ENCODE results near the gene CYB561.

Gene CYB561

DNA sequence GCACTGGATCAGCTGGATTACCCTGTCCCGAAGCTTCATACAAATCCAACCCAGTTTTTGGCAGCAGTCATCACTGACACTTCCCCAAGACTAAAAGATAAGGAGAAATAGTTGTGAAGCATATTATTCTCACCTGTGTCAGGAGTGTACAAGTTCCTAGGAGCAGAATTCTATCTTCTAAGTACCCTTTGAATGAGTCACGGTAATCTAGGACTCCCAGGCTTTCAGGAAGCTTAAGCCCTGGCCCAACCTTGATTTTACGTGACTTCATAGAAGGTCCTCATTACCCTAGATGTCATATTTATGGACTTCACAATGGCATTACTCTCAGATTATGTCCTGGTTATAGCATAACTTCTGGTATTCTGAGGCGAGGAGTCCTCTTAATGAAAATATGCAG lies 31.9 kb downstream of the CYB561 start:
- no peak overlapping the region for H4K8ac ChIP-seq (ENCODE audit: low read length)
- no peak overlapping the region for H2BK5ac ChIP-seq (ENCODE audit: low read depth, low read length, poor library complexity, severe bottlenecking)
- no peak overlapping the region for H3K27ac ChIP-seq (ENCODE audit: low read length, poor library complexity, severe bottlenecking)
- no peak overlapping the region for H2BK12ac ChIP-seq (ENCODE audit: low read length in 2 of 2)
- H3K4me2 ChIP-seq (ENCODE audit: low read length, poor library complexity, severe bottlenecking) = no peak overlapping the region
- H3K27me3 ChIP-seq (ENCODE audit: control insufficient read depth in 1 of 2, insufficient read depth in 1 of 2, low read length in 2 of 2) = no peaks in the 10 kb centered on the region
- H3K4me1 ChIP-seq (ENCODE audit: control insufficient read depth, insufficient read depth, low read depth, low read length) = no peaks in the 10 kb centered on the region
- no peak overlapping the region for H2AFZ ChIP-seq (ENCODE audit: low read depth, low read length)
- no peak overlapping the region for H2BK15ac ChIP-seq (ENCODE audit: low read depth, poor library complexity, severe bottlenecking)
- H3K23ac ChIP-seq (ENCODE audit: low read length in 2 of 2) = no peak overlapping the region
- 92% methylated on average over 2 of the region's 4 CpGs for WGBS
- no peak overlapping the region for H3K4me3 ChIP-seq (ENCODE audit: insufficient read depth in 1 of 2, low read depth in 1 of 2, low read length in 2 of 2)
- H2BK120ac ChIP-seq (ENCODE audit: low read depth, low read length) = no peak overlapping the region
- H3K9ac ChIP-seq (ENCODE audit: low read length) = no peak overlapping the region
- H3K79me1 ChIP-seq (replicated peaks; ENCODE audit: low read length, poor library complexity, severe bottlenecking) = peaks cover 8% of the 10 kb centered on the region
- no peak overlapping the region for H3K4ac ChIP-seq (ENCODE audit: low read depth in 1 of 2, low read length in 2 of 2)
- H3K18ac ChIP-seq (ENCODE audit: low read depth in 1 of 2, low read length in 2 of 2) = no peak overlapping the region
- H2AK5ac ChIP-seq (ENCODE audit: low read length, severe bottlenecking) = no peak overlapping the region
- peaks cover 58 to 95% of the 10 kb centered on the region in 2 experiments for H3K36me3 ChIP-seq (ENCODE audit: control insufficient read depth in 1 of 2, insufficient read depth in 2 of 2, low read depth in 1 of 2, low read length in 2 of 2)
- H3K14ac ChIP-seq (ENCODE audit: low read length in 2 of 2) = no peak overlapping the region
- no peak overlapping the region for H4K91ac ChIP-seq (ENCODE audit: low read length)
- H3K9me3 ChIP-seq (ENCODE audit: control insufficient read depth, low read length) = no peaks in the 10 kb centered on the region
- DNase-seq = no peak

DNA sequence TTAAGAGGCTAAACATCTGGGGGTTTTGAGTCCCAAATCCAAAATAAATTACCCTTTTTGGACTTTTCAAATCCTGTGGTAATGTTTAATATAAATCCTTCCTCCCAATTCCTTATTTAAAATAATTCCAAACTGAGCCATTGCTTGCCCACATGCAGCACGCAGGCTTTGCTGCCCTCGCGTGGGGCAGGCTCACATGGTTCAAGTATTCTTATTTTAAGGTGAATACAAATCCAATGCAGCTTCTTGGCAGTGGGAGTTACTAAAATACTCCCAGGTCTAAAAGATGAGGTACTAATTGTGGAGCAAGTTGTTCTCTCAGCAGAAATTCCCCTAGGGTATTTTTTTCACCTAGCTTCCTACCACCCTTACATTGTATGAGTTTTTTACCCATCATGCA lies 33.0 kb downstream of the CYB561 start:
- H3K4ac ChIP-seq (ENCODE audit: low read depth in 1 of 2, low read length in 2 of 2) = no peak overlapping the region

DNA sequence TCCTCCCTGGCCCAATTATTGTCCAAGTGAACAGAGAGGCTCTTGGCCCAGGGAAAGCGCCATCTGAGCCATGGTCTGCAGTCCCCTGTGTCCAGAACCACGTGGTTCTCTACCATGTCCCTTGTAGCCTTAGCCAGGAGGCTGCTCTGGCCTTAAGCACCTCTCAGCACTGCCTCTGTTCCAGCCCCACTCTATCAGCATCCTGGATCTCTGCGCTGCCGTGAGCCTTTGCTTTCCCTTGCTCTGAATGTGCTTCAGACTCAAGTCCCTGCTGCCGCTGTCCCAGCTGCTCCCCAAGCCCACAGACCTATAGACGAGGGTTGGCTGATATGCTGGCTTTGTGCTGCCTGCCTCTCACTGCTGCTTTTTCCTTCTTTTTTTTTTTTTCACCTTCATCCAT lies 33.9 kb downstream of the CYB561 start:
- 84% methylated on average over 6 of the region's 6 CpGs for WGBS

More for the DNA sequence above, 33.0 kb downstream of the CYB561 start:
- H2BK5ac ChIP-seq (ENCODE audit: low read depth, low read length, poor library complexity, severe bottlenecking) = no peak overlapping the region
- peaks cover 52 to 94% of the 10 kb centered on the region in 2 experiments for H3K36me3 ChIP-seq (ENCODE audit: control insufficient read depth in 1 of 2, insufficient read depth in 2 of 2, low read depth in 1 of 2, low read length in 2 of 2)
- H3K4me3 ChIP-seq (ENCODE audit: insufficient read depth in 1 of 2, low read depth in 1 of 2, low read length in 2 of 2) = no peak overlapping the region
- H2BK120ac ChIP-seq (ENCODE audit: low read depth, low read length) = no peak overlapping the region
- H2BK15ac ChIP-seq (ENCODE audit: low read depth, poor library complexity, severe bottlenecking) = no peak overlapping the region
- no peak for DNase-seq
- H2BK12ac ChIP-seq (ENCODE audit: low read length in 2 of 2) = no peak overlapping the region
- H4K8ac ChIP-seq (ENCODE audit: low read length) = no peak overlapping the region
- no peak overlapping the region for H4K91ac ChIP-seq (ENCODE audit: low read length)
- no peak overlapping the region for H2AK5ac ChIP-seq (ENCODE audit: low read length, severe bottlenecking)
- H3K18ac ChIP-seq (ENCODE audit: low read depth in 1 of 2, low read length in 2 of 2) = no peak overlapping the region
- H3K14ac ChIP-seq (ENCODE audit: low read length in 2 of 2) = no peak overlapping the region
- H3K9ac ChIP-seq (ENCODE audit: low read length) = no peak overlapping the region
- H3K9me3 ChIP-seq (ENCODE audit: control insufficient read depth, low read length) = no peaks in the 10 kb centered on the region
- 94% methylated on average over 3 of the region's 3 CpGs for WGBS
- no peaks in the 10 kb centered on the region for H3K4me1 ChIP-seq (ENCODE audit: control insufficient read depth, insufficient read depth, low read depth, low read length)
- H3K4me2 ChIP-seq (ENCODE audit: low read length, poor library complexity, severe bottlenecking) = no peak overlapping the region
- H3K79me1 ChIP-seq (replicated peaks; ENCODE audit: low read length, poor library complexity, severe bottlenecking) = peaks cover 9% of the 10 kb centered on the region
- H2AFZ ChIP-seq (ENCODE audit: low read depth, low read length) = no peak overlapping the region
- no peaks in the 10 kb centered on the region for H3K27me3 ChIP-seq (ENCODE audit: control insufficient read depth in 1 of 2, insufficient read depth in 1 of 2, low read length in 2 of 2)
- H3K23ac ChIP-seq (ENCODE audit: low read length in 2 of 2) = no peak overlapping the region
- H3K27ac ChIP-seq (ENCODE audit: low read length, poor library complexity, severe bottlenecking) = no peak overlapping the region

DNA sequence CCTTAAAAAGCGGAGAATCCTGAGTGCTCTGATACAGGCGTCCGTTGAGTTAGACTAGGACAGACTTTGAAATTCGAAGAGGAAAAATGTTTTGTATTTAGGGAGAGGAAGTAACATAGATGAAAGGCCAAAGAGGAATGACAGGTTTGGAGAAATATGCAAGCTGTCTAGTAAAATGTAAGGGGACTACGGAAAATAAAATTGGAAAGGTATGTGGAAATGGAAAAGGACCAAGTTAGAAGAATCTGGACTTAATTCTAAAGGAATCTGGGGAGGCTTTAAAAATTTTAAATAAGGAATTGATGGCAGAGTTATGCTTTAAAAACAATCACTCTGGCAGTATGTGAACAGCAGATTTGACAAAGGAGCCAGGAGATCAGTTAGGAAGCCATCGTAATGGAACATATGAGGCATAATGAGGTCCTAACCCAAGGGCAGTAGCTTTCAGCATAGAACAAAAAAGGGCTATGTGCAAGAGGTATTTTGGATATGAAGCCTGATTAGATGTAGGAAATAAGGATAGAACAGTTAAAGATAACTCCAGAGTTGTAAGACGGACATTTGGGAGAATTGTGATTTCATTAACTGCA lies 38.3 kb downstream of the CYB561 start:
- no peak overlapping the region for H3K27ac ChIP-seq (ENCODE audit: low read length, poor library complexity, severe bottlenecking)
- WGBS = 94% methylated on average over 7 of the region's 7 CpGs

More for the DNA sequence above, 33.9 kb downstream of the CYB561 start:
- no peak overlapping the region for H4K91ac ChIP-seq (ENCODE audit: low read length)
- H2AFZ ChIP-seq (ENCODE audit: low read depth, low read length) = no peak overlapping the region
- H3K9me3 ChIP-seq (ENCODE audit: control insufficient read depth, low read length) = no peaks in the 10 kb centered on the region
- no peak overlapping the region for H3K18ac ChIP-seq (ENCODE audit: low read depth in 1 of 2, low read length in 2 of 2)
- H3K4ac ChIP-seq (ENCODE audit: low read depth in 1 of 2, low read length in 2 of 2) = no peak overlapping the region
- peaks cover 46 to 94% of the 10 kb centered on the region in 2 experiments for H3K36me3 ChIP-seq (ENCODE audit: control insufficient read depth in 1 of 2, insufficient read depth in 2 of 2, low read depth in 1 of 2, low read length in 2 of 2)
- H2BK5ac ChIP-seq (ENCODE audit: low read depth, low read length, poor library complexity, severe bottlenecking) = no peak overlapping the region
- H3K9ac ChIP-seq (ENCODE audit: low read length) = no peak overlapping the region
- H4K8ac ChIP-seq (ENCODE audit: low read length) = no peak overlapping the region
- no peak overlapping the region for H3K4me2 ChIP-seq (ENCODE audit: low read length, poor library complexity, severe bottlenecking)
- no peak overlapping the region for H2AK5ac ChIP-seq (ENCODE audit: low read length, severe bottlenecking)
- H3K4me3 ChIP-seq (ENCODE audit: insufficient read depth in 1 of 2, low read depth in 1 of 2, low read length in 2 of 2) = no peak overlapping the region
- H2BK12ac ChIP-seq (ENCODE audit: low read length in 2 of 2) = no peak overlapping the region
- no peaks in the 10 kb centered on the region for H3K4me1 ChIP-seq (ENCODE audit: control insufficient read depth, insufficient read depth, low read depth, low read length)
- DNase-seq = no peak
- H3K27me3 ChIP-seq (ENCODE audit: control insufficient read depth in 1 of 2, insufficient read depth in 1 of 2, low read length in 2 of 2) = no peaks in the 10 kb centered on the region
- H2BK15ac ChIP-seq (ENCODE audit: low read depth, poor library complexity, severe bottlenecking) = no peak overlapping the region
- no peak overlapping the region for H2BK120ac ChIP-seq (ENCODE audit: low read depth, low read length)
- H3K79me1 ChIP-seq (replicated peaks; ENCODE audit: low read length, poor library complexity, severe bottlenecking) = peaks cover 9% of the 10 kb centered on the region
- H3K14ac ChIP-seq (ENCODE audit: low read length in 2 of 2) = no peak overlapping the region
- no peak overlapping the region for H3K23ac ChIP-seq (ENCODE audit: low read length in 2 of 2)
- no peak overlapping the region for H3K27ac ChIP-seq (ENCODE audit: low read length, poor library complexity, severe bottlenecking)

More for the DNA sequence above, 38.3 kb downstream of the CYB561 start:
- Histone ChIP-seq H3K18ac (ENCODE audit: low read depth in 1 of 2, low read length in 2 of 2) (no peak overlapping the region), H3K9me3 (ENCODE audit: control insufficient read depth, low read length) (no peaks in the 10 kb centered on the region), H3K4me2 (ENCODE audit: low read length, poor library complexity, severe bottlenecking) (no peak overlapping the region), H3K36me3 (ENCODE audit: control insufficient read depth in 1 of 2, insufficient read depth in 2 of 2, low read depth in 1 of 2, low read length in 2 of 2) (peaks cover 30 to 64% of the 10 kb centered on the region in 2 experiments), H4K8ac (ENCODE audit: low read length) (no peak overlapping the region), H2BK12ac (ENCODE audit: low read length in 2 of 2) (no peak overlapping the region), H3K23ac (ENCODE audit: low read length in 2 of 2) (no peak overlapping the region), H3K4me1 (ENCODE audit: control insufficient read depth, insufficient read depth, low read depth, low read length) (no peaks in the 10 kb centered on the region), H2BK15ac (ENCODE audit: low read depth, poor library complexity, severe bottlenecking) (no peak overlapping the region), H3K79me1 (replicated peaks; ENCODE audit: low read length, poor library complexity, severe bottlenecking) (peaks cover 8% of the 10 kb centered on the region), H3K4me3 (ENCODE audit: insufficient read depth in 1 of 2, low read depth in 1 of 2, low read length in 2 of 2) (no peak overlapping the region), H3K4ac (ENCODE audit: low read depth in 1 of 2, low read length in 2 of 2) (no peak overlapping the region), H3K9ac (ENCODE audit: low read length) (peak overlapping the region; percentile 55), H3K27me3 (ENCODE audit: control insufficient read depth in 1 of 2, insufficient read depth in 1 of 2, low read length in 2 of 2) (no peaks in the 10 kb centered on the region), H2AFZ (ENCODE audit: low read depth, low read length) (no peak overlapping the region), H2AK5ac (ENCODE audit: low read length, severe bottlenecking) (no peak overlapping the region), H2BK120ac (ENCODE audit: low read depth, low read length) (no peak overlapping the region), H3K14ac (ENCODE audit: low read length in 2 of 2) (no peak overlapping the region), H4K91ac (ENCODE audit: low read length) (no peak overlapping the region), H2BK5ac (ENCODE audit: low read depth, low read length, poor library complexity, severe bottlenecking) (no peak overlapping the region)
- DNase-seq = no peak
